Stomach smooth muscle (tissue), 2 donors: ENCODE measurements around the gene GABRR3.

Source experiments
- H3K27ac ChIP-seq: one replicate; pipeline ENCODE4 v1.7.0; 2013; ENCODE audit warnings: mild to moderate bottlenecking, low read length, inconsistent platforms
- H3K27me3 ChIP-seq, 2 donors: one replicate each; pipeline ENCODE4 v1.7.0; 2013; ENCODE audit warnings: low read length in 2 of 2; ENCODE audit not compliant: insufficient read depth in 2 of 2, control insufficient read depth in 1 of 2
- H3K36me3 ChIP-seq, 2 donors: one replicate each; pipeline ENCODE4 v1.7.0; 2013; ENCODE audit warnings: low read length in 2 of 2; ENCODE audit not compliant: control insufficient read depth in 2 of 2, insufficient read depth in 2 of 2
- H3K4me1 ChIP-seq: one replicate; pipeline ENCODE4 v1.7.0; 2013; ENCODE audit warnings: low read length; ENCODE audit not compliant: control insufficient read depth, insufficient read depth
- H3K4me3 ChIP-seq, 2 donors: one replicate each; pipeline ENCODE4 v1.7.0; 2013; ENCODE audit warnings: low read length in 2 of 2
- H3K9ac ChIP-seq, 2 donors: one replicate each; pipeline ENCODE4 v1.7.0; 2013; ENCODE audit warnings: low read length in 2 of 2, mild to moderate bottlenecking in 1 of 2
- H3K9me3 ChIP-seq, 2 donors: one replicate each; pipeline ENCODE4 v1.7.0; 2013; ENCODE audit warnings: low read length in 2 of 2; ENCODE audit not compliant: control insufficient read depth in 2 of 2
- donor health status: healthy.
- donor health status: Pancreatic carcinoma.

Gene GABRR3

GRCh38 chr3:98038876-98039275 lies 3.8 kb upstream of the GABRR3 start:
- Histone ChIP-seq H3K36me3 (no peaks in the 10 kb centered on the region), H3K4me3 (no peak overlapping the region), H3K9ac (no peak overlapping the region), H3K27me3 (no peaks in the 10 kb centered on the region), H3K27ac (no peak overlapping the region), H3K4me1 (no peaks in the 10 kb centered on the region), H3K9me3 (no peaks in the 10 kb centered on the region)

- Histone ChIP-seq H3K4me1 (no peaks in the 10 kb centered on the region), H3K36me3 (no peaks in the 10 kb centered on the region), H3K27me3 (no peaks in the 10 kb centered on the region), H3K9me3 (no peaks in the 10 kb centered on the region), H3K9ac (no peak overlapping the region), H3K27ac (no peak overlapping the region), H3K4me3 (no peak overlapping the region)
Measured at GRCh38 chr3:98038286-98038685, 3.2 kb upstream of the GABRR3 start.

- Histone ChIP-seq H3K9me3 (no peaks in the 10 kb centered on the region), H3K4me3 (no peak overlapping the region), H3K27me3 (no peaks in the 10 kb centered on the region)
Measured at GRCh38 chr3:98034486-98034885, 629 bp downstream of the GABRR3 start.

GRCh38 chr3:98034036-98034435 lies 1.1 kb downstream of the GABRR3 start:
- no peaks in the 10 kb centered on the region for H3K4me1 ChIP-seq
- no peaks in the 10 kb centered on the region for H3K36me3 ChIP-seq
- no peak overlapping the region for H3K9ac ChIP-seq
- no peak overlapping the region for H3K4me3 ChIP-seq
- H3K27ac ChIP-seq, result no peak overlapping the region
- H3K9me3 ChIP-seq, result no peaks in the 10 kb centered on the region
- H3K27me3 ChIP-seq, result no peaks in the 10 kb centered on the region

More at GRCh38 chr3:98034486-98034885, 629 bp downstream of the GABRR3 start:
- Histone ChIP-seq H3K9ac (no peak overlapping the region), H3K27ac (no peak overlapping the region), H3K4me1 (no peaks in the 10 kb centered on the region), H3K36me3 (no peaks in the 10 kb centered on the region)

GRCh38 chr3:98032904-98033303 lies 2.2 kb downstream of the GABRR3 start:
- H3K27ac ChIP-seq, result no peak overlapping the region

GRCh38 chr3:98032265-98032664 lies 2.9 kb downstream of the GABRR3 start:
- H3K9me3 ChIP-seq, result no peaks in the 10 kb centered on the region

More at GRCh38 chr3:98032904-98033303, 2.2 kb downstream of the GABRR3 start:
- Histone ChIP-seq H3K9me3 (no peaks in the 10 kb centered on the region), H3K4me1 (no peaks in the 10 kb centered on the region), H3K27me3 (no peaks in the 10 kb centered on the region), H3K4me3 (no peak overlapping the region), H3K36me3 (no peaks in the 10 kb centered on the region), H3K9ac (no peak overlapping the region)

GRCh38 chr3:98029083-98029482 lies 6.0 kb downstream of the GABRR3 start:
- no peaks in the 10 kb centered on the region for H3K9me3 ChIP-seq
- no peak overlapping the region for H3K9ac ChIP-seq
- no peak overlapping the region for H3K4me3 ChIP-seq
- H3K4me1 ChIP-seq, result no peaks in the 10 kb centered on the region
- no peak overlapping the region for H3K27ac ChIP-seq
- no peaks in the 10 kb centered on the region for H3K27me3 ChIP-seq
- no peaks in the 10 kb centered on the region for H3K36me3 ChIP-seq

More at GRCh38 chr3:98032265-98032664, 2.9 kb downstream of the GABRR3 start:
- Histone ChIP-seq H3K36me3 (no peaks in the 10 kb centered on the region), H3K4me3 (no peak overlapping the region), H3K27ac (no peak overlapping the region), H3K4me1 (no peaks in the 10 kb centered on the region), H3K9ac (no peak overlapping the region), H3K27me3 (no peaks in the 10 kb centered on the region)

- Histone ChIP-seq H3K9ac (no peak overlapping the region), H3K27me3 (no peaks in the 10 kb centered on the region), H3K4me3 (no peak overlapping the region), H3K36me3 (no peaks in the 10 kb centered on the region), H3K9me3 (no peaks in the 10 kb centered on the region), H3K4me1 (no peaks in the 10 kb centered on the region), H3K27ac (no peak overlapping the region)
Measured at GRCh38 chr3:98027085-98027446, 8.0 kb downstream of the GABRR3 start.

- H3K36me3 ChIP-seq, result no peaks in the 10 kb centered on the region
- H3K9ac ChIP-seq, result no peak overlapping the region
- no peaks in the 10 kb centered on the region for H3K27me3 ChIP-seq
- H3K4me1 ChIP-seq, result no peaks in the 10 kb centered on the region
- H3K27ac ChIP-seq, result no peak overlapping the region
- H3K9me3 ChIP-seq, result no peaks in the 10 kb centered on the region
- no peak overlapping the region for H3K4me3 ChIP-seq
Measured at GRCh38 chr3:98026425-98027084, 8.6 kb downstream of the GABRR3 start.

GRCh38 chr3:98025392-98025945 lies 9.6 kb downstream of the GABRR3 start:
- Histone ChIP-seq H3K9ac (no peak overlapping the region), H3K4me3 (no peak overlapping the region), H3K4me1 (no peaks in the 10 kb centered on the region), H3K36me3 (no peaks in the 10 kb centered on the region), H3K27me3 (no peaks in the 10 kb centered on the region), H3K27ac (no peak overlapping the region), H3K9me3 (no peaks in the 10 kb centered on the region)
